ENCODE results near the gene TMEM151A.

The TMEM151A gene

DNA sequence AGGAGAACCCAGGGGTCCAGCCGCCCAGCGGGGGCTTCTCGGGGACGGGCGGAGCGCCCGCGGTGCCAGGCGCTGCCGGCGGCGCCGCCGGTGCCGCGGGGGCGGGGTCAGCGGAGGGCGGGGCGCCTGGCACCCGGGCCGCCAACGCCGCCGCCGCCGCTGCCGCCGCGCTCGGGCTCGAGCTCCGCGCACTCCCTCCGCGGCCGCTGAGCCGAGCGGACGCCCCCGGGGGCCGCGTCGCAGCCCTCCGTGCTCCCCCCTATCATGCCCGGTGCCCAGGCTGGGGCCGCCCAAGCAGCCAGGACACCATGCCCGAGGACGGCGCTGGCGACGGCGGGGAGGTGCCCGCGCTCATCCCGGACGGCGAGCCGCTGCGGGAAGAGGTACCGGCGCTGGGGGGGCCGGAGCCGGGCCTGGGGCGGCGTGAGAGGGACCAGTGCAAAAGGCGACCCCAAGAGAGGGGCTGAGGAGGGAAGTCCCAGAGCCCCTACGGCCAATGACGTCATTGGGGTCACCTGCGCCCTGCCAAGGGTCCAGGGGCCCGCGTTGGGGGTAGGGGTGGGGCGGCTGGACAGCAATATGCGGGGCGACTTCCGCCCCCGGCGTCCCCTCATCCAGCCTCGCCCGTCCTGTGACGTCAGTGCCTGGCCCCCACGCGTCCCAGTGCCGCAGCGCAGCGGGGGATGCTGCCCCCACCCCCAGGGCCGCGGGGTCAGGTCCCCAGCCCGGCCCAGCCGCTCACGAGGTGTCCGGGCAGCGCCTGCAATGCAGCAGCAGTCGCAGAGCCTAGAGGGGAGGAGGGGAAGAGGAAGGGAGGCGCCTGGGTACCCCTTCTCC is at the start of gene TMEM151A:
Gene TMEM151A, plus strand, starts transcription at position 189 of the 837 bp plus-strand sequence. Its CDS starts 120 bp downstream, at position 309.
- no peak within 1 kb of the TSS for H3K4me3 ChIP-seq (ENCODE audit: low read length)
- no peak for DNase-seq (ENCODE audit: low read depth)
- no peak for TF ChIP-seq CTCF (IDR thresholded peaks at IDR 0.05; ENCODE audit: insufficient read depth, low read depth, low read length, missing control alignments)

DNA sequence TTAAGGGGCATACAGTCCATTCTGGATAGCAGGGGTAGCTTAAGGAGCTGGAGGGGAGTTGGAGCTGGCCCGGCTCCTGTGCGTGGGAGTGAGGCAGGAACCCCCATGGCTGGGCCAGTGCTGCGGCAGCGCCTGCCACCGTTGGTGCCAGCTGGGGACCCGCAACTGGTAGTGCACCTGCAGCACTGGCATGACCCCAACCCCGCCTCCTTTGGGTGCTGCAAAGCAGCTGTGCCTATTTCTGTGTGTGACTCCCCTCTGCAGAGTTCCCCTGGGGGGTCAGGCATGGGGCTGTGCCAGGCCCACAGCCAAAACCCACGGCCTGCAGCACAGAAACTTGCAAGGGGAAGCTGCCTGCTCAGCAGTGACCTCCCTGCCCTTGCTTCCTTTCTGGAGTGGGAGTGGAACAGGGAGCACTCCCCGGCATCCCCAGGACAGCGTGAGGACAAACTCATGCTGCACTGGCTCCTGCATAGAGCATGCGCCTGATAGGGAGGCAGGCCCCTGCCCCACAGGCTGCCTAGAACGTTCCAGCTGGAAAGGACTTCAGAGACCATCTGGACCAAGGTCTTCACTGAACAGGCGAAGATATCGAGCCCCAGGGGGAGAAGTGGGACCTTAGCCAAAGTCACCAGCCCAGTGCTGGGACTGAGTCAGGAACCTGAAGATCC is 49.5 kb upstream of the TMEM151A start:
- no peak for DNase-seq (ENCODE audit: low read depth)
- no peak overlapping the region for H3K4me3 ChIP-seq (ENCODE audit: low read length)
- no peak for TF ChIP-seq CTCF (IDR thresholded peaks at IDR 0.05; ENCODE audit: insufficient read depth, low read depth, low read length, missing control alignments)

- no peak for DNase-seq (ENCODE audit: low read depth)
- no peak overlapping the region for H3K4me3 ChIP-seq (ENCODE audit: low read length)
- no peak for TF ChIP-seq CTCF (IDR thresholded peaks at IDR 0.05; ENCODE audit: insufficient read depth, low read depth, low read length, missing control alignments)
These were observed 47.7 kb upstream of the TMEM151A start for GRCh38 chr11:66243782-66244535.

- no peak for TF ChIP-seq CTCF (IDR thresholded peaks at IDR 0.05; ENCODE audit: insufficient read depth, low read depth, low read length, missing control alignments)
- H3K4me3 ChIP-seq (ENCODE audit: low read length), result no peak overlapping the region
- DNase-seq (ENCODE audit: low read depth), result no peak
These were observed 44.4 kb upstream of the TMEM151A start for GRCh38 chr11:66247295-66247694.

DNA sequence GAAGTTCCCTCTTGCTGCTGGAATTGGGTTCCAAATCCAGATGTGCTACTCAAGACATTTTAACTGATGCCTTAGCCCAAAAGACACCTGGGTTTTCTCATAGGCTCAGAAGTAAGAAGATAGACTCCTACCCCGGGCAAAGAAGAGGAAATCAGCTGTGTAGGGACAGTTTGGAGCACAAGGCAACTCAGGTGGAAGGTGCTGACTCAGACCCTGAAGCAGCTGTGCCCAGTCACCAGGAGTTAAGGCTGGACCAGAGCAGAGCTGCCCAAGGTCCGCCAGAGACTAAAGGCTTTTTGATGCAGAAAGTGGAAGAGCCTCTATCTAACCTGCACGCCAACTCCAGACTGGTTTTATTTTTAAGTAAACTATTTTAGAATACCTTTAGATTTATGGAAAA is 43.9 kb upstream of the TMEM151A start:
- no peak for DNase-seq (ENCODE audit: low read depth)
- TF ChIP-seq CTCF (IDR thresholded peaks at IDR 0.05; ENCODE audit: insufficient read depth, low read depth, low read length, missing control alignments), result no peak
- H3K4me3 ChIP-seq (ENCODE audit: low read length), result no peak overlapping the region

DNA sequence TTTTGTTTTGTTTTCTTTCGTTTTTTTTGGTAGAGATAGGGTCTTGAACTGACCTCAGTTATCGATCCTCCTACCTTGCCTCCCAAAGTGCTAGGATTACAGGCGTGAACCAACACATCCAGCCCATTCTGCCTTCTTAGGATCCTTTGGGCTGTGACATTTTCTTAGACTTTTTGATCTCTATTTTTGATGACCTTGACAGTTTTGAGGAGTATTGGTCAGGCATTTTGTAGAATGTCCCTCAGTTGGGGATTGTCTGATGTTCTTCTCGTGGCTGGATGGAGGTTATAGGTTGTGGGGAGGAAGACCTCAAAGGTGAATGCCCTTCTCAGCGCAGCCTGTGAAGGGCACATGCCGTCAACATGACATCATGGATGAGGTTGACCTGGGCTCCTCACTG is 42.8 kb upstream of the TMEM151A start:
- no peak for TF ChIP-seq CTCF (IDR thresholded peaks at IDR 0.05; ENCODE audit: insufficient read depth, low read depth, low read length, missing control alignments)
- no peak overlapping the region for H3K4me3 ChIP-seq (ENCODE audit: low read length)
- DNase-seq (ENCODE audit: low read depth), result no peak
